Measurements from ENCODE around the gene CAP1. TPM values are rescaled to one million over a fixed set of nuclear protein-coding genes. Genes with fewer than 3 reads are reported as not detected.

The CAP1 gene
- total RNA-seq, 1 donor = 671 TPM

- no peak overlapping the region for H3K4me3 ChIP-seq (ENCODE audit: low read depth, low read length)
- no peak for TF ChIP-seq CTCF (IDR thresholded peaks at IDR 0.05; ENCODE audit: insufficient read depth, low read depth, low read length)
- DNase-seq (ENCODE audit: low read depth) = no peak
Observed at GRCh38 chr1:40057310-40058030, 16.9 kb downstream of the CAP1 start.

GRCh38 chr1:40058097-40058452 lies 17.5 kb downstream of the CAP1 start:
- no peak for DNase-seq (ENCODE audit: low read depth)
- TF ChIP-seq CTCF (IDR thresholded peaks at IDR 0.05; ENCODE audit: insufficient read depth, low read depth, low read length) = no peak

GRCh38 chr1:40058453-40059337 lies 18.2 kb downstream of the CAP1 start:
- TF ChIP-seq CTCF (IDR thresholded peaks at IDR 0.05; ENCODE audit: insufficient read depth, low read depth, low read length) = no peak
- no peak overlapping the region for H3K4me3 ChIP-seq (ENCODE audit: low read depth, low read length)
- peak; percentile 48 for DNase-seq (ENCODE audit: low read depth)

More at GRCh38 chr1:40058097-40058452, 17.5 kb downstream of the CAP1 start:
- no peak overlapping the region for H3K4me3 ChIP-seq (ENCODE audit: low read depth, low read length)

- TF ChIP-seq CTCF (IDR thresholded peaks at IDR 0.05; ENCODE audit: insufficient read depth, low read depth, low read length) = no peak
- DNase-seq (ENCODE audit: low read depth) = peak; percentile 66
- H3K4me3 ChIP-seq (ENCODE audit: low read depth, low read length) = no peak overlapping the region
Observed at GRCh38 chr1:40059338-40059959, 18.9 kb downstream of the CAP1 start.

- TF ChIP-seq CTCF (IDR thresholded peaks at IDR 0.05; ENCODE audit: insufficient read depth, low read depth, low read length) = no peak
- H3K4me3 ChIP-seq (ENCODE audit: low read depth, low read length) = no peak overlapping the region
- DNase-seq (ENCODE audit: low read depth) = no peak
Observed at GRCh38 chr1:40059960-40060750, 19.6 kb downstream of the CAP1 start.

- no peak for TF ChIP-seq CTCF (IDR thresholded peaks at IDR 0.05; ENCODE audit: insufficient read depth, low read depth, low read length)
- no peak for DNase-seq (ENCODE audit: low read depth)
- no peak overlapping the region for H3K4me3 ChIP-seq (ENCODE audit: low read depth, low read length)
Observed at GRCh38 chr1:40064797-40065499, 24.4 kb downstream of the CAP1 start.

Data from fibroblast of villous mesenchyme (primary cell).